Superior temporal gyrus (tissue), 1 donor: ENCODE data around the gene EXOSC10.
A peak's percentile ranks its signal among the peaks of the same experiment; 100 is the strongest.
"Not testable (repeated sequence)": the region's sequence is repeated elsewhere in the genome, so short reads cannot be mapped to it uniquely, and the experiment has no call there.

Source experiments
- DNase-seq: peaks from one replicate; pipeline ENCODE4 v3.0.0-alpha.2; 2016; ENCODE audit errors: extremely low spot score

The EXOSC10 gene

GRCh38 chr1:11044086-11044848 is 55.4 kb downstream of the EXOSC10 start:
- DNase-seq, result no peak

GRCh38 chr1:11042995-11043874 is 56.4 kb downstream of the EXOSC10 start:
- DNase-seq, result no peak

DNA sequence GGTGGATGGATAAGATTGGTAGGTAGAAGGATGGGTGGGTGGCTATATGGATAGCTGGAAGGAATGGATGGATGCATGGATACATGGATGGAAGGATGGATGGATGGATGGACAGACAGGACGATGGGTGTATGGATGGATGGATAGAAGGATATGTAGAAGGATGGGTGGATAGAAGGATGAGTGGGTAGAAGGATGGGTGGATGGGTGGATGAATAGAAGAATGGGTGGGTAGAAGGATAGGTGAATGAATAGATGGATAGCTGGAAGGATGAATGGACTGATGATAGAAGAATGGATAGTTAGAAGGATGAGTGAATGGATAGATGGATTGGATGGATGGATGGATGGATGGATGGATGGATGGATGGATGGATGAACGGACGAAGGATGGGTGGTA is 57.6 kb downstream of the EXOSC10 start:
- no peak for DNase-seq

DNA sequence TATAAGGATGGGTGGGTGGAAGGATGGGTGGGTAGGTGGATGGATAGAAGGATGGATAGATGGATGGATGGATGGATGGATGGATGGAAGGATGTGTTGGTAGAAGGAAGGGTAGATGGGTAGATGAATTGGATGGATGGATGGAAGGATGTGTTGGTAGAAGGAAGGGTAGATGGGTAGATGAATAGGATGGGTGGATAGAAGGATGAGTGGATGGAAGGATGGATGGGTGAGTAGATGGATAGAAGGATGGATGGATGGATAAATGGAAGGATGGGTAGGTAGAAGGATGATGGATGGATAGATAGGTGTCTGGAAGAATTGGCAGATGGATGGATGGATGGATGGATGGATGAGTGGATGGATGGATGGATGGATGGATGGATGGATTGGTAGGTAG is 58.6 kb downstream of the EXOSC10 start:
- no peak for DNase-seq

GRCh38 chr1:11040105-11040429 is 59.6 kb downstream of the EXOSC10 start:
- DNase-seq, result not testable (repeated sequence)

DNA sequence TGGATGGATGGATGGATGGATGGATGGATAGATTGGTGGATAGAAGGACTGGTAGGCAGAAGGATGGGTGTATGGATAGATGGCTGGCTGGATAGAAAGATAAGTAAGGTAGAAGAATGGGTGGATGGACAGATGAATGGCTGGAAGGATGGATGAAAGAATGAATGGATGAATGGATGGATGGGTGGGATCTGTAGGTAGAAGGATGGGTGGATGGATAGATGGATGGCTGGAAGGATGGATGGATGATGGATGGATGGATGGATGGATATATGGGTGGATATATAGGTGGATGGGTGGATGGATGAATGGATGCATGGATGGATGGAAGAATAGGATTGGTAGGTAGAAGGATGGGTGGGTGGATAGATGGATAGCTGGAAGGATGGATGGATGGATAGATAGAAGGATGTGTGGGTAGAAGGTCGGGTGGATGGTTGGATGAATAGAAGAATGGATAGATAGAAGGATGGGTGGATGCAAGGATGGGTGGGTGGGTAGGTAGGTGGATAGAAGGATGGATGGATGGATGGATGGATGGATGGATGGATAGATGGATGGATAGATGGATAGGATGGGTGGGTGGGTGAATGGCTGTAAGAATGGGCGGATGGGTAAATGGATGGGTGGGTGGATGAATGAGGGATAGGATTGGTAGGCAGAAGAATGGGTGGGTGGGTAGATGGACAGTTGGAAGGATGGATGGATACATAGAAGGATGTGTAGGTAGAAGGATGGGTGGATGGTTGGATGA is 60.1 kb downstream of the EXOSC10 start:
- DNase-seq, result no peak

DNA sequence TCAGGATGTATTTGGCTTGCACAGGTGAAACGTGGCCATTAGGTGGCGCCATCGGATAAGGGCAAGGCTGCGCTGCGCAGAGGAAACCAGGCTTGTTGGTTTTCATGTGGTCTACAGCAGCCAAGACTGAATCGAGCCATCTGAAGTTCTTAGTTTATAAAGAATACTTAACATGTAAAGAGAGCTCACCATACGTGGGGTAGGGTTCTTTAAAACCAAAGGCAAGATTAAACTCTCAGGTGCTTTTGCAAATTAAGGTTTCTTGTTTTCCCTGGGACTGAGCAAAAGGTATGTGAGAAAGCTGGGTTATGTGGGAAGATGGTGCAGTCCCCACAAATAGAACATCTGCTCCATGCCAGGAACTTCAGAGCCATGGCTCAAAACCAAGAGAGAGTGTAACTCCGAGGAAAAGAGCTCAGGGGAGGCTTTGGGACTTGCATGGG is 61.9 kb downstream of the EXOSC10 start:
- peak; percentile 96 for DNase-seq

- DNase-seq, result not testable (repeated sequence)
Observed at GRCh38 chr1:11037019-11037739, 62.5 kb downstream of the EXOSC10 start.

DNA sequence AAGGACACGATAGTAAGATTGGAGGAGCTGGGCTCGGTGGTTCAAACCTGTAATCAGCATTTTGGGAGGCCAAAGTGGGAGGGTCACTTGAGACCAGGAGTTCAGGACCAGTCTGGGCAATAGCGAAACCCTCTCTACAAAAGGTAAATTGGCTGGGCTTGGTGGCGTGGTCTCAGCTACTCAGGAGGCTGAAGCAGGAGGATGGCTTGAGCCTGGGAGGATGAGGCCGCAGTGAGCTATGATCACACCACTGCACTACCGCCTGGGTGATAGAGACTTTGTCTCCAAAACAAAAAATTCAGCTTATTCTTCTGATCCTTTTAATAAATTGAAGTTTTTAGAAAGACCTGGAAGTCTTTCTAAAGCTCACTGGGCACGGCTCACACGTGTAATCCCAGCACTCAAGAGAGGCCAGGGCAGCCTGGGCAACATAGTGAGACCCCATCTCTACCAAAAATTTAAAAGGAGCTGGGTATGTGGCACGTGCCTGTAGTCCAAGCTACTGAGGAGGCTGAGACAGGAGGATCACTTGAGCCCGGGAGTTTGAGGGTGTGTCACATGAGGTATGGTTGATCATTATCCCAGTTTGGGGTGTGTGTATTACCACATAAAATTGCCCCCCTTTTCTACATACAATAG is 67.9 kb downstream of the EXOSC10 start:
- DNase-seq, result no peak

GRCh38 chr1:11030865-11031264 is 68.8 kb downstream of the EXOSC10 start:
- DNase-seq, result no peak

GRCh38 chr1:11028018-11028417 is 71.7 kb downstream of the EXOSC10 start:
- no peak for DNase-seq

DNA sequence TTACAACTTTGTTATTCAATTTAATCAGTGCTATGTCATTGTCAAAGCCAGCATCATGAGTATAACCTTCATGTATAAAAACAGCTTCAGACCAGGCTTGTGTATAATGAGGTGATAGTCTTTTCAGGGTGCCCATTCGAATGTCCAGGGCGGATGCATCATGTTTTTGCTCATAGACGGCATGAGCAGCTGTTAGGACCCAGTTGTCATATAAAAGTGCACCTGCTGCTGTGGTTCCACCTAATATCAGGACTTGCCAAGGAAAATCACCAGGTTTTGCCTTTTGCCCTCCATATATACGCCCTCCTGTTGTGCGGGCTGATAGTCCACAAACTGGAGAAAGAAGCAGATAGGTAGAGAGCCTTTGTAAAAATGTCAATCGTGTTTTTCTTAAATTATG is 72.4 kb downstream of the EXOSC10 start:
- DNase-seq, result no peak

GRCh38 chr1:11026903-11027302 is 72.8 kb downstream of the EXOSC10 start:
- DNase-seq, result no peak

DNA sequence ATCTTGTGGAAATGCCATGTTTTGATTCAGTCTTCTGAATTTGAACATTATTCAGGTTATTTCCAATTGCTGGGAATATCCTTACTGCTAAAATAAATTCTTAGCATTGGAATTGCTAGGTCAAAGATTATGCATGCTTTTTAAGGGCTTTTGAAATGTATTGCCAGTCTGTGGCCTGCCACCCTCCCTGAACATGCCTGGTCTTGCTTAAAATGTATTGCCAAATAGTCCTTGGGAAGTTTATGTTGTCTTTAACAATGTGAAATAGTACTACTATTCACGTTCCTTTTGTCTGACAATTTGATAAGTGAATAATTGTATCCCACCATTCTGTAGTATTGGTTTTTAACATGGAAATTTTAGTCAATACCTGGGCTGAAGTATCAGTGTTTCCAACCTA is 73.6 kb downstream of the EXOSC10 start:
- no peak for DNase-seq

DNA sequence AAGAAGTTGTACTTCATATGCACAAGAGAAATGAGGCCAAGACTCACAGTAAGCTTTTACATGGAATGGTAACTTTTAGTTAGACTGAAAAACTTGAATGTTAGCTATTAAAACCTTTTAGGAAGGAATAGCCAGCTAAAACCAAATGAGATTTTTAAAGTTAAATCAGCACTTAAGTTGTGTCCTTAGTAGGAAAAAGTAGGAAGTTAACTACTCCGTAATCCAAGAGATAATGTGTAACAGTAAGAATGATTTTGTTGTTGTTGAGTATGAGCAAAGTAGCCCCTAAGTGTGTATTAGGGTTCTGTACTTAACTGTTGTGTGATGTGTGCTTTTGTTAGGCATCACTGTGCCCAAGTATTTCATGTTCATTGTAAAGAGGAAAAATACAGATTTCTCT is 74.1 kb downstream of the EXOSC10 start:
- no peak for DNase-seq

GRCh38 chr1:11024874-11025203 is 74.8 kb downstream of the EXOSC10 start:
- no peak for DNase-seq

DNA sequence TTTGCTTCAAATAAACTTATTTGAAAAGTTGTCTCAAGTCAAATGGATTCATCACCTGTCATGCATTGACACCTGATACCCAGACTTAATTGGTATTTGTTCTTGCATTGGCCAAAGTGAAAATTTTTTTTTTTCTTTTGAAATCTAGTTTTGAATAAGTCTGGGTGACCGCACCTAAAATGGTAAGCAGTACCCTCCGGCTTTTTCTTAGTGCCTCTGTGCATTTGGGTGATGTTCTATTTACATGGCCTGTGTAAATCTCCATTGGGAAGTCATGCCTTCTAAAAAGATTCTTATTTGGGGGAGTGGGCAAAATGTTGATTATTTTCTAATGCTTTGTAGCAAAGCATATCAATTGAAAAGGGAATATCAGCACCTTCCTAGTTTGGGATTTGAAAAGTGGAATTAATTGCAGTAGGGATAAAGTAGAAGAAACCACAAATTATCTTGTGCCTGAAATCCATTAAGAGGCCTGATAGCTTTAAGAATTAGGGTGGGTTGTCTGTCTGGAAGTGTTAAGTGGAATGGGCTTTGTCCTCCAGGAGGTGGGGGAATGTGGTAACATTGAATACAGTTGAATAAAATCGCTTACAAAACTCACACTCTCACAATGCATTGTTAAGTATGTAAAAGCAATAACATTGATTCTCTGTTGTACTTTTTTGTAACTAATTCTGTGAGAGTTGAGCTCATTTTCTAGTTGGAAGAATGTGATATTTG is 75.4 kb downstream of the EXOSC10 start:
- no peak for DNase-seq

DNA sequence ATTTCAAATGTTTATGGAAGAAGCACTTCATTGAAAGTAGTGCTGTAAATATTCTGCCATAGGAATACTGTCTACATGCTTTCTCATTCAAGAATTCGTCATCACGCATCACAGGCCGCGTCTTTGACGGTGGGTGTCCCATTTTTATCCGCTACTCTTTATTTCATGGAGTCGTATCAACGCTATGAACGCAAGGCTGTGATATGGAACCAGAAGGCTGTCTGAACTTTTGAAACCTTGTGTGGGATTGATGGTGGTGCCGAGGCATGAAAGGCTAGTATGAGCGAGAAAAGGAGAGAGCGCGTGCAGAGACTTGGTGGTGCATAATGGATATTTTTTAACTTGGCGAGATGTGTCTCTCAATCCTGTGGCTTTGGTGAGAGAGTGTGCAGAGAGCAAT is 76.5 kb downstream of the EXOSC10 start:
- DNase-seq, result no peak

GRCh38 chr1:11019971-11020370 is 79.7 kb downstream of the EXOSC10 start:
- no peak for DNase-seq

GRCh38 chr1:11019358-11019757 is 80.3 kb downstream of the EXOSC10 start:
- DNase-seq, result not testable (repeated sequence)
